Liver (tissue), 9 donors: ENCODE data around the gene TRIP12. TPM values are rescaled to one million over a fixed set of nuclear protein-coding genes. Genes with fewer than 3 reads are reported as not detected.
"Not testable (repeated sequence)": the region's sequence is repeated elsewhere in the genome, so short reads cannot be mapped to it uniquely, and the experiment has no call there.

Experiments used
- DNase-seq: peaks from one replicate; pipeline ENCODE4 v3.0.0-alpha.2; 2017; ENCODE audit warnings: low spot score
- H3K27ac ChIP-seq, 2 donors: one replicate each; pipeline ENCODE4 v1.7.0; 2013; ENCODE audit warnings: inconsistent platforms in 2 of 2, low read length in 2 of 2, control low read depth in 1 of 2, low read depth in 1 of 2, mild to moderate bottlenecking in 1 of 2
- H3K27me3 ChIP-seq, 4 donors: one replicate each; pipeline versions ENCODE4 v1.6.1 to v1.7.0; 2013; ENCODE audit warnings: low read length in 3 of 4, inconsistent platforms in 1 of 4, mild to moderate bottlenecking in 1 of 4, moderate library complexity in 1 of 4; ENCODE audit not compliant: control insufficient read depth in 4 of 4, insufficient read depth in 4 of 4
- H3K36me3 ChIP-seq, 4 donors: one replicate each; pipeline versions ENCODE4 v1.6.1 to v1.7.0; 2013; ENCODE audit warnings: low read length in 3 of 4, mild to moderate bottlenecking in 3 of 4, low read depth in 1 of 4, moderate library complexity in 1 of 4; ENCODE audit not compliant: control insufficient read depth in 4 of 4, insufficient read depth in 3 of 4
- H3K4me1 ChIP-seq, 4 donors: one replicate each; pipeline versions ENCODE4 v1.6.1 to v1.7.0; 2013; ENCODE audit warnings: low read length in 3 of 4, mild to moderate bottlenecking in 3 of 4, moderate library complexity in 1 of 4; ENCODE audit not compliant: control insufficient read depth in 4 of 4, insufficient read depth in 4 of 4
- H3K4me3 ChIP-seq, 3 donors: one replicate each; pipeline versions ENCODE4 v1.6.1 to v1.7.0; 2013; ENCODE audit warnings: low read length in 3 of 3, control low read depth in 1 of 3, low read depth in 1 of 3, mild to moderate bottlenecking in 1 of 3
- H3K9ac ChIP-seq, 2 donors: one replicate each; pipeline ENCODE4 v1.7.0; 2013; ENCODE audit warnings: low read length in 2 of 2, mild to moderate bottlenecking in 2 of 2, moderate library complexity in 2 of 2, control low read depth in 1 of 2, low read depth in 1 of 2
- H3K9me3 ChIP-seq, 4 donors: one replicate each; pipeline versions ENCODE4 v1.6.1 to v1.7.0; 2013; ENCODE audit warnings: low read length in 3 of 4; ENCODE audit not compliant: control insufficient read depth in 4 of 4
- CTCF ChIP-seq: fragments of 150-350 bp; IDR thresholded peaks from 2 replicates; pipeline ENCODE4 v1.5.1; 2017; ENCODE audit warnings: improper control_type of control experiment, low read depth, low read length; ENCODE audit not compliant: missing input control
- EGR1 ChIP-seq, 2 donors: IDR thresholded peaks; 2 replicates each; pipeline ENCODE4 v1.6.1; 2016 to 2018; ENCODE audit warnings: antibody characterized with exemption in 2 of 2, low read depth in 2 of 2
- FOXA2 ChIP-seq: IDR thresholded peaks from 2 replicates; pipeline ENCODE4 v1.6.1; 2016; ENCODE audit warnings: antibody characterized with exemption
- GABPA ChIP-seq, 2 donors: IDR thresholded peaks in 1 of 2; conservative IDR thresholded peaks in 1 of 2; 2 replicates each; pipeline ENCODE4 v1.6.1; 2016; ENCODE audit warnings: antibody characterized with exemption in 2 of 2, mild to moderate bottlenecking in 1 of 2, moderate library complexity in 1 of 2
- HNF4A ChIP-seq, 2 donors: conservative IDR thresholded peaks; 2 replicates each; pipeline ENCODE4 v1.6.1; 2016; ENCODE audit warnings: antibody characterized with exemption in 2 of 2, mild to moderate bottlenecking in 2 of 2
- HNF4G ChIP-seq: IDR thresholded peaks from 2 replicates; pipeline ENCODE4 v1.6.1; 2016; ENCODE audit warnings: antibody characterized with exemption
- JUND ChIP-seq, 2 donors: IDR thresholded peaks; 2 replicates each; pipeline ENCODE4 v1.6.1; 2016; ENCODE audit warnings: antibody characterized with exemption in 2 of 2
- MAX ChIP-seq: IDR thresholded peaks from 2 replicates; pipeline ENCODE4 v1.6.1; 2016; ENCODE audit warnings: antibody characterized with exemption
- RAD21 ChIP-seq, 2 donors: IDR thresholded peaks; 2 replicates each; pipeline ENCODE4 v1.6.1; 2016; ENCODE audit warnings: antibody characterized with exemption in 2 of 2, mild to moderate bottlenecking in 2 of 2
- RXRA ChIP-seq, 2 donors: IDR thresholded peaks; 2 replicates each; pipeline ENCODE4 v1.6.1; 2017 to 2018; ENCODE audit warnings: antibody characterized with exemption in 2 of 2, mild to moderate bottlenecking in 1 of 2
- TAF1 ChIP-seq: conservative IDR thresholded peaks from 2 replicates; pipeline ENCODE4 v1.6.1; 2016; ENCODE audit warnings: antibody characterized with exemption, mild to moderate bottlenecking
- YY1 ChIP-seq: IDR thresholded peaks from 2 replicates; pipeline ENCODE4 v1.6.1; 2016; ENCODE audit warnings: antibody characterized with exemption, mild to moderate bottlenecking
- WGBS: extraction: QIAGEN DNeasy Blood & Tissue Kit; methylation state at CpG from one replicate; pipeline ENCODE4 v1.1.7; 2013; 5-methylcytosine and 5-hydroxymethylcytosine counted together
- polyA plus RNA-seq, 2 donors: library from polyadenylated mRNA; stranded (reverse) in 1 of 2; unstranded in 1 of 2; fragments of 200-250 nt in 1 of 2; fragments of >200 nt in 1 of 2; fragmentation: Nextera tagmentation in 1 of 2; extraction: Ambion mirVana in 1 of 2; gene quantifications; one replicate each; pipeline versions ENCODE4 v1.2.1 to v1.2.3, GENCODE V29; 2013 to 2015
- total RNA-seq, 2 donors: library from RNA; depleted of rRNA; stranded (reverse); fragments of >200 nt; gene quantifications; one replicate each; pipeline ENCODE4 v1.2.3, GENCODE V29; 2014
- TF ChIP-seq, protein P1 (sequence below): IDR thresholded peaks from 2 replicates; pipeline ENCODE4 v1.6.1; 2016; ENCODE audit warnings: antibody characterized with exemption, mild to moderate bottlenecking
- donor health status: healthy.
- donor health status: healthy.
- donor health status: healthy.
- donor health status: healthy.
- donor health status: healthy.

TRIP12 gene
- total and polyA plus RNA-seq, 4 donors: 13.9 to 128 (median 67.4) TPM

DNA sequence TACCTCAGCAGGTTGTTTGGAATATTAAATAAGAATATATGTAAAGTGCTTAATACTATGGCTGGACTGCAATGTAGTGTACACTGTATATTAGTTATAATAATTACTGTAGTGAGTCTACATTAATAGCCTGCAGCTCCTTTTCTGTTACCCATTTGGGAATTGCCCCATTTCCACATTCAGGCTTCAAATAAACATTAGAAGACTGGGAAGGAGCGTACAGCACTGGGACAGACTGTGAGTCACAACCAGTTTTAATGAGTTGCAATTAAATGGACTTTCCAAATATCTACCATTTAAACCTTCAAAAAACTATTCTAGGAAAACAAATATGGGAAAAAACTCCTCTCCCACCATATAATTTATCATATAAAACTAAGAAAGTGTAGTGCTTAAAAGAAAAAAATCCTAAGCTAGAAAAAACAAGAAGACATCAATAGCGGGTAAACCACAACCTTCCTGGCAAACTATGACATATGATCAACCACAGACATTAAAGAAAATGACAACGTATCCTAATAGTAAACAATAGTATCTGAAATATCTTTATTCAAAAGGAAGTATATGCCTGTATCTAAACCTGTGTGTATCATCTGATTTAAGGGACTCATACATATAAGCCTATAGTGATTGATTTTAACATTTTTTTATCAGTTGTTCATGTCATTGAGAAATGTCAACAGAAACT lies 86.1 kb downstream of the TRIP12 start:
- Histone ChIP-seq H3K36me3 (peaks cover 0 to 25% (median 13%) of the 10 kb centered on the region in 4 donors), H3K9ac (no peak overlapping the region), H3K27me3 (no peaks in the 10 kb centered on the region), H3K4me1 (no peaks in the 10 kb centered on the region), H3K9me3 (no peaks in the 10 kb centered on the region), H3K4me3 (no peak overlapping the region), H3K27ac (no peak overlapping the region)
- WGBS: 87% methylated on average over 3 of the region's 3 CpGs
- no peak for DNase-seq
- TF ChIP-seq HNF4A (conservative IDR thresholded peaks at IDR 0.05) (no peak), EGR1 (IDR thresholded peaks at IDR 0.05; ENCODE audit: low read depth in 2 of 2) (no peak), RXRA (IDR thresholded peaks at IDR 0.05) (no peak), CTCF (no peak), FOXA2 (no peak), GABPA (IDR thresholded peaks at IDR 0.05 in 1 of 2, conservative IDR thresholded peaks at IDR 0.05 in 1 of 2) (no peak), MAX (no peak), HNF4G (no peak), YY1 (no peak), JUND (IDR thresholded peaks at IDR 0.05) (no peak), TAF1 (no peak)
- TF ChIP-seq, protein P1, sequence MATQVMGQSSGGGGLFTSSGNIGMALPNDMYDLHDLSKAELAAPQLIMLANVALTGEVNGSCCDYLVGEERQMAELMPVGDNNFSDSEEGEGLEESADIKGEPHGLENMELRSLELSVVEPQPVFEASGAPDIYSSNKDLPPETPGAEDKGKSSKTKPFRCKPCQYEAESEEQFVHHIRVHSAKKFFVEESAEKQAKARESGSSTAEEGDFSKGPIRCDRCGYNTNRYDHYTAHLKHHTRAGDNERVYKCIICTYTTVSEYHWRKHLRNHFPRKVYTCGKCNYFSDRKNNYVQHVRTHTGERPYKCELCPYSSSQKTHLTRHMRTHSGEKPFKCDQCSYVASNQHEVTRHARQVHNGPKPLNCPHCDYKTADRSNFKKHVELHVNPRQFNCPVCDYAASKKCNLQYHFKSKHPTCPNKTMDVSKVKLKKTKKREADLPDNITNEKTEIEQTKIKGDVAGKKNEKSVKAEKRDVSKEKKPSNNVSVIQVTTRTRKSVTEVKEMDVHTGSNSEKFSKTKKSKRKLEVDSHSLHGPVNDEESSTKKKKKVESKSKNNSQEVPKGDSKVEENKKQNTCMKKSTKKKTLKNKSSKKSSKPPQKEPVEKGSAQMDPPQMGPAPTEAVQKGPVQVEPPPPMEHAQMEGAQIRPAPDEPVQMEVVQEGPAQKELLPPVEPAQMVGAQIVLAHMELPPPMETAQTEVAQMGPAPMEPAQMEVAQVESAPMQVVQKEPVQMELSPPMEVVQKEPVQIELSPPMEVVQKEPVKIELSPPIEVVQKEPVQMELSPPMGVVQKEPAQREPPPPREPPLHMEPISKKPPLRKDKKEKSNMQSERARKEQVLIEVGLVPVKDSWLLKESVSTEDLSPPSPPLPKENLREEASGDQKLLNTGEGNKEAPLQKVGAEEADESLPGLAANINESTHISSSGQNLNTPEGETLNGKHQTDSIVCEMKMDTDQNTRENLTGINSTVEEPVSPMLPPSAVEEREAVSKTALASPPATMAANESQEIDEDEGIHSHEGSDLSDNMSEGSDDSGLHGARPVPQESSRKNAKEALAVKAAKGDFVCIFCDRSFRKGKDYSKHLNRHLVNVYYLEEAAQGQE: no peak

DNA sequence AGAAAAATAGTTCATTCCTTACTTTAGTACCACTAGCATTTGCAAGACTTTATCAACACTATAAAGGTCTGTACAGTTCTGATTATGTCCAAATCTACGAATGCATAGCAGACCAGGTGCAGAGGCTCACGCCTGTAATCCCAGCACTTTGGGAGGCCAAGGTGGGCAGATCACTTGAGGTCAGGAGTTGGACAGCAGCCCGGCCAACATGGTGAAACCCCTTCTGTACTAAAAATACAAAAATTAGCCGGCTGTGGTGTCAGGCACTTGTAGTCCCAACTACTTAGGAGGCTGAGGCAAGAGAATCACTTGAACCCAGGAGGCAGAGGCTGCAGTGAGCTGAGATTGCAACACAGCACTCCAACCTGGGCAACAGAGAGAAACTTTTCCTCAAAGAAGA lies 87.4 kb downstream of the TRIP12 start:
- not testable (repeated sequence) for H3K9ac ChIP-seq, H3K4me1 ChIP-seq
- 94% methylated on average over 4 of the region's 4 CpGs for WGBS

GRCh38 chr2:229832510-229832898 lies 89.3 kb downstream of the TRIP12 start:
- H3K27me3 ChIP-seq: no peaks in the 10 kb centered on the region
- no peak overlapping the region for H3K4me3 ChIP-seq
- TF ChIP-seq TAF1: no peak
- no peak for TF ChIP-seq RAD21 (IDR thresholded peaks at IDR 0.05)
- H3K27ac ChIP-seq: no peak overlapping the region
- WGBS: 85% methylated on average over 2 of the region's 2 CpGs
- no peaks in the 10 kb centered on the region for H3K9me3 ChIP-seq
- H3K36me3 ChIP-seq: peaks cover 3 to 31% (median 21%) of the 10 kb centered on the region in 4 donors
- DNase-seq: no peak
- H3K9ac ChIP-seq: no peak overlapping the region
- no peaks in the 10 kb centered on the region for H3K4me1 ChIP-seq

More for the DNA sequence above, 87.4 kb downstream of the TRIP12 start:
- DNase-seq, H3K27ac ChIP-seq, H3K27me3 ChIP-seq, H3K9me3 ChIP-seq, H3K4me3 ChIP-seq: not testable (repeated sequence)
- peaks cover 0 to 23% (median 16%) of the 10 kb centered on the region in 4 donors for H3K36me3 ChIP-seq
